Astrocyte of the spinal cord (primary cell): ENCODE measurements around the gene RNF13.

ENCODE experiments used
- DNase-seq: peaks from one replicate; pipeline ENCODE4 v3.0.0; 2011; ENCODE audit warnings: low read depth, low spot score
- H3K4me3 ChIP-seq: 2 replicates; pipeline ENCODE4 v1.5.1; 2011; ENCODE audit warnings: low read depth, mild to moderate bottlenecking, low read length, moderate library complexity
- CTCF ChIP-seq: IDR thresholded peaks from 2 replicates; pipeline ENCODE4 v1.5.1; 2012; ENCODE audit warnings: low read depth, mild to moderate bottlenecking, low read length, inconsistent platforms
- in situ Hi-C: cut with HindIII; loops from 2 replicates; pipeline ENCODE4 v1.10.0; 2017; ENCODE audit warnings: low sequenced_read_pairs

RNF13 gene

GRCh38 chr3:149781741-149782140 lies 31.3 kb upstream of the RNF13 start:
- DNase-seq = no peak
- in situ Hi-C loops = no loop called here
- H3K4me3 ChIP-seq = no peak overlapping the region
- TF ChIP-seq CTCF = no peak

- no peak for TF ChIP-seq CTCF
- H3K4me3 ChIP-seq = no peak overlapping the region
- DNase-seq = peak; percentile 69
- in situ Hi-C loops = no loop called here
Observed at GRCh38 chr3:149783576-149783975, 29.4 kb upstream of the RNF13 start.

DNA sequence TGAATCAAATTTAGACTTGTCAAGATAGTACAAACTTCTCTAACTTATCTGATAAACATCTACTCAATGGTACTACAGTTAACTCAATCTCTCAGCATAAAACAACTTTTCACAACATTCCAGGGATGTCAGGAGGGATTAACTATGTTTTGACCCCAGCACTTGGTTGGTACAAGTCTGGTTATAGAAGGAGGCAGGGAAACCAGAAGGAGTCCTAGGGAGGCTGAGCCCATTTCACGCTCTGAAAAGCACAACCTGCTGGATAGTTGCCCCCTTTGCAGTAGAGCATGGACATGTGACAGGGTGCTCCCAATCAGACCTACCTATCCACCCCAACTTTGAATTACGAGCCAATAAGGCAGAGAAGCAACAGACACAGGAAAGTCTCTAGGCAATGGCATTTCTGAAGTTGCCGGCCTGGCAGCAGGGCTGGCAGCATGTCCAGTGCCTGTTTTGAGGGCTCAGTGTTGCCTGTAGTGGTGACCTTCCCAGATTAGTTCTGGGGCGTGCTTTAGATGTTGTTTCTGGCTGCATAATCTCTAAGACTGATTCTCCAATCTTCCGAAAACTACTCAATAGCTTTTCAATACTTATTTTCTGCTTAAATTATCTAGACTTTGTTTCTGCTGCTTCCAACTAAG lies 28.8 kb upstream of the RNF13 start:
- DNase-seq = no peak
- H3K4me3 ChIP-seq = no peak overlapping the region
- TF ChIP-seq CTCF = no peak
- in situ Hi-C loops = no loop called here

GRCh38 chr3:149790268-149790667 lies 22.7 kb upstream of the RNF13 start:
- TF ChIP-seq CTCF = no peak
- H3K4me3 ChIP-seq = no peak overlapping the region

DNA sequence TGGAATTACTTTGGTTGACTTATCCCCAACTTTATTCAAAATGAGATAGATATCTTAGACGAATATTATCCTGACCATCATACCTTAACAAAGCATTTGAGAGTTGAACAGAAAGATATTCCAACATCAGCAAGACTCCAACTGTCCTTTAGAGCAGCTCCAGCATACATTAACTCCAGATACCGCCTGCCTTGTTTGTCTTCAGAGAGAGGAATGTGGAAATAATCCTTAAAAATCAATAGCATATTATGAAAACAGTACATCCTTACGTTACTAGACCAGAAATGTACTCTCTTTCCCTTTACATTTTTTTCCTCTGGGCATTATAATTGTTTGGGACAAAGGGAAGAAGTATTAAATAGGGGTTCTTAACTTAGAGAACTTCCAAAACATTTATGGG lies 22.3 kb upstream of the RNF13 start:
- H3K4me3 ChIP-seq = no peak overlapping the region
- no peak for TF ChIP-seq CTCF
- in situ Hi-C loops = no loop called here
- no peak for DNase-seq

More at GRCh38 chr3:149790268-149790667, 22.7 kb upstream of the RNF13 start:
- DNase-seq = no peak
- in situ Hi-C loops = no loop called here

GRCh38 chr3:149792452-149793270 lies 20.4 kb upstream of the RNF13 start, which contains the start of gene ANKUB1:
ANKUB1 (minus strand) TSS chr3:149792554; CDS start chr3:149792366, 188 bp downstream.
- DNase-seq = no peak
- TF ChIP-seq CTCF = no peak
- no peak within 1 kb of the TSS for H3K4me3 ChIP-seq
- in situ Hi-C loops = no loop called here
